A673 (cell line): ENCODE data around the gene MED28.

Source experiments
- EZH2 ChIP-seq: fragments of 200-600 bp; sonication (generic); IDR thresholded peaks from 2 replicates; pipeline ENCODE4 v1.6.1; 2017; ENCODE audit warnings: borderline replicate concordance, low read depth, mild to moderate bottlenecking, mixed read lengths, antibody characterized with exemption, low read length; ENCODE audit not compliant: poor library complexity, severe bottlenecking
- TF ChIP-seq, protein P1 (sequence below): fragments of 300-800, 200-600 bp; sonication (generic); conservative IDR thresholded peaks from 2 replicates; pipeline ENCODE4 v1.5.1; 2017; ENCODE audit warnings: low read depth, mild to moderate bottlenecking, antibody characterized with exemption, low read length, moderate library complexity, mixed read lengths

DNA sequence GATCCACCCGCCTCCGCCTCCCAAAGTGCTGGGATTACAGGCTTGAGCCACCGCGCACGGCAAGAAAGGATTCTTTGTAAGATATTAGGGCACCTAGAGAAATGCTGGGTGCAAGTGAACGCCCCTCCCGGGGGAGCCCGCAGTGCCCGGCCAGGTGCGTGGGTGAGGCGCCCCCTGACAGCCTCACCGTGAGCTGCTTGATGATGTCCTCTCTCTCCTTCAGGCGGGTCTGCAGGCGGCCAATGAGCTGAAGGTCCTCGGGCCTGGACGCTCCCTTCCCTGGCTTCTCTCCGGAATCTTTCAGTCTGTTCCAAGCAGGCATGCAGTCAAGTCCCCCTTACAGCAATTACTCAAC is 21.9 kb downstream of the MED28 start:
- TF ChIP-seq, protein P1, sequence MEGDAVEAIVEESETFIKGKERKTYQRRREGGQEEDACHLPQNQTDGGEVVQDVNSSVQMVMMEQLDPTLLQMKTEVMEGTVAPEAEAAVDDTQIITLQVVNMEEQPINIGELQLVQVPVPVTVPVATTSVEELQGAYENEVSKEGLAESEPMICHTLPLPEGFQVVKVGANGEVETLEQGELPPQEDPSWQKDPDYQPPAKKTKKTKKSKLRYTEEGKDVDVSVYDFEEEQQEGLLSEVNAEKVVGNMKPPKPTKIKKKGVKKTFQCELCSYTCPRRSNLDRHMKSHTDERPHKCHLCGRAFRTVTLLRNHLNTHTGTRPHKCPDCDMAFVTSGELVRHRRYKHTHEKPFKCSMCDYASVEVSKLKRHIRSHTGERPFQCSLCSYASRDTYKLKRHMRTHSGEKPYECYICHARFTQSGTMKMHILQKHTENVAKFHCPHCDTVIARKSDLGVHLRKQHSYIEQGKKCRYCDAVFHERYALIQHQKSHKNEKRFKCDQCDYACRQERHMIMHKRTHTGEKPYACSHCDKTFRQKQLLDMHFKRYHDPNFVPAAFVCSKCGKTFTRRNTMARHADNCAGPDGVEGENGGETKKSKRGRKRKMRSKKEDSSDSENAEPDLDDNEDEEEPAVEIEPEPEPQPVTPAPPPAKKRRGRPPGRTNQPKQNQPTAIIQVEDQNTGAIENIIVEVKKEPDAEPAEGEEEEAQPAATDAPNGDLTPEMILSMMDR, result no peak
- TF ChIP-seq EZH2, result no peak
